HG03045 (cell line): ENCODE data around the gene NR2F1-AS1.
"Not testable (repeated sequence)": the region's sequence is repeated elsewhere in the genome, so short reads cannot be mapped to it uniquely, and the experiment has no call there.

Source experiments
- ATAC-seq: cut with Tn5 transposase; IDR thresholded peaks from one replicate; pipeline ENCODE4 v1.9.1; 2021; ENCODE audit warnings: mild to moderate bottlenecking, moderate library complexity; ENCODE audit not compliant: unreplicated experiment

The NR2F1-AS1 gene

DNA sequence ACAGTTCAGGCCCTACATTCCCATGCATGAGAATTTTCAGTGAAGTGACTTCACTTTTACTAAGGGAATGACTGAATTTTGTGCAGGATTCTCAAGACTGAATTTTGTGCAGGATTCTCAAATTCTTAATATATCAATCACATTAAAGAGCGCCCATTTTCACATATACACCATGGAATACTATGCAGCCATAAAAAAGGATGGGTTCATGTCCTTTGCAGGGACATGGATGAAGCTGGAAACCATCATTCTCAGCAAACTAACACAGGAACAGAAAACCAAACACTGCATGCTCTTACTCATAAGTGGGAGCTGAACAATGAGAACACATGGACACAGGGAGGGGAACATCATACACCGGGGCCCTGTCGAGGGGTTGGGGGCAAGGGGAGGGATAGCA is 31.4 kb downstream of the NR2F1-AS1 start:
- not testable (repeated sequence) for ATAC-seq

GRCh38 chr5:93545872-93546271 is 35.1 kb downstream of the NR2F1-AS1 start:
- ATAC-seq: no peak

- no peak for ATAC-seq
Measured at GRCh38 chr5:93532370-93532769, 48.6 kb downstream of the NR2F1-AS1 start.

DNA sequence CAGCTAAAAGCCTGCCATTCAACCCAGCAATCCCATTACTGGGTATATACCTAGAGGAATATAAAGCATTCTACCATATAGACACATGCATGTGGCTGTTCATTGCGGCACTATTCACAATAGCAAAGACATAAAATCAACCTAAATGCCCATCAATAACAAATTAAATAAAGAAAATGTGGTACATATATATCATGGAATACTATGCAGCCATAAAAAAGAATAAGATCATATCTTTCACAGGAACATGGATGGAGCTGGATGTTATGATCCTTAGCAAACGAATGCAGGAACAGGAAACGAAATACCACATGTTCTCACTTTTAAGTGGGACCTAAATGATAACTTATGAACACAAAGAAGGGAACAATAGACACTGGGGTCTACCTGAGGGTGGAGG is 59.2 kb downstream of the NR2F1-AS1 start:
- ATAC-seq: not testable (repeated sequence)

GRCh38 chr5:93519740-93520139 is 61.3 kb downstream of the NR2F1-AS1 start:
- no peak for ATAC-seq

GRCh38 chr5:93517828-93518227 is 63.2 kb downstream of the NR2F1-AS1 start:
- no peak for ATAC-seq

DNA sequence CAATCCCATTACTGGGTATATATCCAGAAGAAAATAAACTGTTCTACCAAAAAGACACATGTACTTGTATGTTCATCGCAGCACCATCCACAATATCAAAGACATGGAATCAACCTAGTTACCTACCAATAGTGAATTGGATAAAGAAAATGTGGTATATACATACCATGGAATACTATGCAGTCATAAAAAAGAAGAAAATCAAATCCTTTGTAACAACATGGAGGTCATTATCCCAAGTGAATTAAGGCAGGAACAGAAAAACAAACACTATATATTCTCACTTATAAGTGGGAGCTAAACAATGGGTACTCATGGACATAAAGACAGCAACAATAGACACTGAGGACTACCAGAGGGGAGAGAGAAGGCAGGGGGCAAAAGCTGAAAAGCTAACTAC is 67.7 kb downstream of the NR2F1-AS1 start:
- no peak for ATAC-seq

- ATAC-seq: no peak
Measured at GRCh38 chr5:93512799-93513198, 68.2 kb downstream of the NR2F1-AS1 start.

- ATAC-seq: no peak
Measured at GRCh38 chr5:93511445-93511844, 69.6 kb downstream of the NR2F1-AS1 start.

DNA sequence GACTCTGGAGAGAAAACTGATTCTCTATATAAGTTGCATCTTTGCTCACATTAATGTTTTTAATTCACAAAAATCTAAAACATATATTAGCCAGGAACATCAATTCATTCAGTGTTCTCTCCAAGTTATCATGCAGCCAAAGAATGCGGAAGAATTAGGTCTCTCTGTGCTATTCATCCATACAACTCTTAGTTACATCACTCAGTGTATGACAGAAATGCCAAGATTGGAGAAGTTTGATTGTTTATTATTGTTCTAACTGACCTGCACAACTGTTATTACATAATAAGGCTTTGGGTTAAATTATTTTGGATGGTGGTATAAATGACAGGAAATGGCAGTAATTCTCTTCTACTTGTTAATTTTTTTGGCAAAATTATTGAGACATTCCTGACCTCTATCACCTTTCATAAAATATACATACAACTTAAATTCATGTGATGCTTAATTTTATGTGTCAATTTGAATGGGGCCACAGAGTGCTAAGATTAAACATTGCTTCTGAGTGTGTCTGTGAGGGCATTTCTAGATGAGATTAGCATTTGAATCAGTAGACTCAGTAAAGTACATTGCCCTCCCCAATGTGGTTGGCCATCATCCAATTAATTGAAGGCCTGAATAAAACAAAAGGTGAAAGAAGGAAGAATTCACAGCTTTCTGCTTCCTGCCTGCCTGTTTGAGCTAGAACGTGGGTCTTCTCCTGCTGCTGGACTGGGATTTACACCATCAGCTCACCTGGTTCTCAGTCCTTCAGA is 70.2 kb downstream of the NR2F1-AS1 start:
- ATAC-seq: no peak

DNA sequence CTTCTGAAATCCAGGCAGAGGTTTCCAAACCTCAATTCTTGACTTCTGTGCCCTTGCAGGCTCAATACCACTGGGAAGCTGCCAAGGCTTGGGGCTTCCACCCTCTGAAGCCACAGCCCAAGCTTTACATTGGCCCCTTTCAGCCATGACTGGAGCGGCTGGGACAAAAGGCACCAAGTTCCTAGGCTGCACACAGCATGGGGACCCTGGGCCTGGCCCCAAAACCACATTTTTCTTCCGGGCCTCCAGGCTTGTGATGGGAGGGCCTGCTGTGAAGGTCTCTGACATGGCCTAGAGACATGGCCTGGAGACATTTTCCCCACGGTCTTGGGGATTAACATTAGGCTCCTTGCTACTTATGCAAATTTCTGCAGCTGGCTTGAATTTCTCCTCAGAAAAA is 75.5 kb downstream of the NR2F1-AS1 start:
- not testable (repeated sequence) for ATAC-seq

DNA sequence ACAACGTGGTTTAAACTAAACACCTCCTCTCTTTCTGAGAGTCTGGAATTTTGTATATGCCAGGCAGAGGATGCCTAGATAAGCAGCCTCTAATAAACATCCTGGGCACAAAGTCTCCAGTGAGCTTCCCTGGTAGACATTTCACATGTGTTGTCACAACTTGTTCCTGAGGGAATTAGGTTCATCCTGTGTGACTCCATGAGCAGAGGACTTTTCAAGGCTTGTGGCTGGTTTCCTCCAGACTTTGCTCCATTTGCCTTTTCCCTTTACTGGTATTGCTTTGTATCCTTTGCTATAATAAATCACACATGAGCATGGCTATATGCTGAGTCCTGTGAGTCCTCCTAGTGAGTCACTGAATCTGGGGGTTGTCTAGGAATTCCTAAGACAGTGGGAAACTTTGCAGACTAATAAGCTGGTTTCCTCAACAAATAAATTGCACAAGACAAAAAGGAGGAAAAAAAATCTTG is 77.4 kb downstream of the NR2F1-AS1 start:
- no peak for ATAC-seq

GRCh38 chr5:93497096-93497495 is 83.9 kb downstream of the NR2F1-AS1 start:
- ATAC-seq: no peak

- ATAC-seq: no peak
Measured at GRCh38 chr5:93479982-93480509, 101.0 kb downstream of the NR2F1-AS1 start.

DNA sequence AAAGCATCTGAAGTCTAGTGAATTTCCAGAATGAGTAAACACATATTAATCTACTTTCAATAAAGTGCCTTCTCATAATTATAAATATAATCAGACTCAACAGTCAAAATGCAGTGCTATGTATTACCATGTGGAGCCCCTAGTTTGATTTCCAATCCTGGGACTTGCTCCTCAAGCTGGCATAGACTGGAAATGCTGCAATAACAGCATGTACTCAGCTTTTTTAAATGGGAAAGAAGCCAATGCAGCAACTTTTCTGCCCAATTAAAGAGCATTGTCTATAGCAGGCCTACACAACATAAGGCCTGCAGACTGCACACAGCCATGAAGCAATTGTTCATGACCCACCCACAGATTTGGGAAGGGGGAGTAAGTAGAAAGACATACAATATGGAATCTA is 103.2 kb downstream of the NR2F1-AS1 start:
- no peak for ATAC-seq

- ATAC-seq: no peak
Measured at GRCh38 chr5:93476251-93476742, 104.7 kb downstream of the NR2F1-AS1 start.

- ATAC-seq: no peak
Measured at GRCh38 chr5:93462916-93463315, 118.1 kb downstream of the NR2F1-AS1 start.

- ATAC-seq: no peak
Measured at GRCh38 chr5:93461756-93462155, 119.3 kb downstream of the NR2F1-AS1 start.

DNA sequence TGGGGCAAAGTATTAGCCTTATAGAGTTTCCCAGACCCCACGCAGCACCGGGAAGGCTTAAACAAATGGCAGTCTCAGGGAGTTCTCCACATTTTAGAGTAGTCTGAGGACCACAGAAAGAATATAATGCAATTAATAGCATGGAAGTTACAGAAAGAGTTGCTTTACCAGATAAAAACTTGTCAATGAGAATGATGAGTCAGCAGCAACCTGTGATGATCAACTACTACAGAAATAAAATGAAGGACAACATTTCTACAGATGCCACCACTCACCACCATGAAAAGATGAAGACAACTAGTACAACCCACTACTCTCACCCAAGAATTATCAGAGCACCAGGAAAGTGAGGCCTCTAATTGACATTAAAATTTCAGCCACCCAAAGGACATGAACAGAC is 120.7 kb downstream of the NR2F1-AS1 start:
- no peak for ATAC-seq

GRCh38 chr5:93456796-93457195 is 124.2 kb downstream of the NR2F1-AS1 start:
- ATAC-seq: not testable (repeated sequence)

DNA sequence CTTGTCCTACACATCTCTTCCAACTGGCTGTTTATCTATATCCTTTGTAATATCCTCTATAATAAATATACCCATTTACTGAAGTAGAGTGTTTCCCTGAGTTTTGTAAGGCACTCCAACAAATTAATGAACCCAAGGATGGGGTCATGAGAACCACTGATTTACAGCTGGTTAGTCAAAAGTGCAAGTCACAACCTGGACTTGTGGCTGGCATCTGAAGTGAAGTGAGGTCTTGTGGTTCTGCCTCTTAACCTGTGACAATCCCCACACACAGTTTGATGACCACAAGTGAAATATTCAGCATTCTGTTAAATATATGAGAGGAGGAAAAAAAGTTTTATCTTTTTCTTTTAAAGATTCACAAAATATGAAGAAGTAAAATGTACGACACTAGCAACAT is 126.1 kb downstream of the NR2F1-AS1 start:
- ATAC-seq: no peak

- no peak for ATAC-seq
Measured at GRCh38 chr5:93452255-93452654, 128.8 kb downstream of the NR2F1-AS1 start.
